AG09309 (cell line): Measurements from ENCODE around the gene SCART1.

ENCODE experiments used
- DNase-seq: peaks from one replicate; pipeline ENCODE4 v3.0.0-alpha.2; 2010; ENCODE audit warnings: low read depth
- H3K4me3 ChIP-seq: 2 replicates; pipeline ENCODE4 v1.5.1; 2011; ENCODE audit warnings: mild to moderate bottlenecking, low read depth, low read length, moderate library complexity; ENCODE audit not compliant: control insufficient read depth
- TF ChIP-seq, protein P1 (sequence below): IDR thresholded peaks from 2 replicates; pipeline ENCODE4 v1.5.1; 2011; ENCODE audit warnings: mild to moderate bottlenecking, low read depth, low read length, inconsistent platforms; ENCODE audit not compliant: insufficient read depth, control insufficient read depth; ENCODE audit errors: missing control alignments

The SCART1 gene

DNA sequence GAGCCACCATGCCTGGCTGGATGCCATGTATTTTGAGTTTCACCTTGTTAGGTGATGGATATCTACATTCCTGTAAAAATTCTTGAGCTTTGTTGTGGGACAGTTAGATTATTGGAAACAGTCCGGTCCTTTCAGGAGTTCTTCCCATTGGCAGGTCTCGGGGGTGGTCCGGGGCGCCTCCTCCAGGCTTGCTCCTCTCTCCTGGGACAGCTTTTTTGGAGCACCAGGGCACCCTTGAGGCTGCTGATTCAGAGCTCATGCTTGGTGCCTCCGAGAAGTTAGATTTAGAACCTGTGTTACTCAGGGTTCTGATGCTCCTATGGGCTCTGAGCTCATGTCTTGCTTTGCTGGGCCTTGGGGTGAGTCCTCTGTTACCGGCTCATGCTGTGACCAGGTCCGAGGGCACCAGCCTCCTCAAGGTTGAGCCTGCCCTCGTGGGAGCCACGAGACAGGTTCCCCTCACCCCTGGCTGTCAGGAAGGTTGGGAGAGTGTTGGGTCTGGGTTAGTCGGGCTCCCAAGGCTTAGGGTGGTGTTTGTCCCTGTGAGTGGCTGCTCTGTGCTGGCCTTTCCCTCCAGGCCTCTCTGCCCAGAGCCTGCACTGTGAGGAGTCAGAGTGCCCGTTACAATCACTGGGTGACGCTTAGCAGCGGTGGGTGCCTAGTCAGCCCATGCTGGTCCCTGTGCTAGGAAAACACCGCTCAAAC lies 35.3 kb upstream of the SCART1 start:
- no peak for DNase-seq
- H3K4me3 ChIP-seq = no peak overlapping the region
- TF ChIP-seq, protein P1, sequence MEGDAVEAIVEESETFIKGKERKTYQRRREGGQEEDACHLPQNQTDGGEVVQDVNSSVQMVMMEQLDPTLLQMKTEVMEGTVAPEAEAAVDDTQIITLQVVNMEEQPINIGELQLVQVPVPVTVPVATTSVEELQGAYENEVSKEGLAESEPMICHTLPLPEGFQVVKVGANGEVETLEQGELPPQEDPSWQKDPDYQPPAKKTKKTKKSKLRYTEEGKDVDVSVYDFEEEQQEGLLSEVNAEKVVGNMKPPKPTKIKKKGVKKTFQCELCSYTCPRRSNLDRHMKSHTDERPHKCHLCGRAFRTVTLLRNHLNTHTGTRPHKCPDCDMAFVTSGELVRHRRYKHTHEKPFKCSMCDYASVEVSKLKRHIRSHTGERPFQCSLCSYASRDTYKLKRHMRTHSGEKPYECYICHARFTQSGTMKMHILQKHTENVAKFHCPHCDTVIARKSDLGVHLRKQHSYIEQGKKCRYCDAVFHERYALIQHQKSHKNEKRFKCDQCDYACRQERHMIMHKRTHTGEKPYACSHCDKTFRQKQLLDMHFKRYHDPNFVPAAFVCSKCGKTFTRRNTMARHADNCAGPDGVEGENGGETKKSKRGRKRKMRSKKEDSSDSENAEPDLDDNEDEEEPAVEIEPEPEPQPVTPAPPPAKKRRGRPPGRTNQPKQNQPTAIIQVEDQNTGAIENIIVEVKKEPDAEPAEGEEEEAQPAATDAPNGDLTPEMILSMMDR = no peak

GRCh38 chr10:133419211-133419950 lies 34.4 kb upstream of the SCART1 start:
- TF ChIP-seq, protein P1 = no peak
- H3K4me3 ChIP-seq = no peak overlapping the region
- DNase-seq = no peak

DNA sequence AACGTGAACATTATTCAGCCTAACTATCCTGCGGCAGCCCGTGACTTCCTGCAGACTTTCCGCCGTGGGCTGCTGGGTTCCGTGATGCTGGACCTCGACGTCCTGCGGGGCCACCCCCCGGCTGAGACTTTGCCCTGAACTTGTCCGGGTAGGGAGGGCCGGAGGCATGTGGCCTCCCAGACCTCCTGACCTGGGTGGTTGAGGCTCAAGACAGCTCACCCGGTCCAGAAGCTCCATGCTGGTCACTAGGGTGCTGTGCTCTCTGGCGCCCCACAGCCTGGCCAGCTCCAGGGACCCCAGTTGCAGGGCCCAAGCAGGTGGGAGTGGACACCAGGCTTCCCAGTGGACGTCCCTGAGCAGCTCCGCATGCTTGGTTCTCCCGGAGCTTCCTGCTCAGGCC lies 33.7 kb upstream of the SCART1 start:
- H3K4me3 ChIP-seq = no peak overlapping the region
- DNase-seq = no peak
- TF ChIP-seq, protein P1 = no peak

- DNase-seq = no peak
- TF ChIP-seq, protein P1 = no peak
- no peak overlapping the region for H3K4me3 ChIP-seq
Measured at GRCh38 chr10:133420579-133420978, 33.2 kb upstream of the SCART1 start.

- no peak overlapping the region for H3K4me3 ChIP-seq
- TF ChIP-seq, protein P1 = no peak
- no peak for DNase-seq
Measured at GRCh38 chr10:133421336-133422222, 32.2 kb upstream of the SCART1 start.

DNA sequence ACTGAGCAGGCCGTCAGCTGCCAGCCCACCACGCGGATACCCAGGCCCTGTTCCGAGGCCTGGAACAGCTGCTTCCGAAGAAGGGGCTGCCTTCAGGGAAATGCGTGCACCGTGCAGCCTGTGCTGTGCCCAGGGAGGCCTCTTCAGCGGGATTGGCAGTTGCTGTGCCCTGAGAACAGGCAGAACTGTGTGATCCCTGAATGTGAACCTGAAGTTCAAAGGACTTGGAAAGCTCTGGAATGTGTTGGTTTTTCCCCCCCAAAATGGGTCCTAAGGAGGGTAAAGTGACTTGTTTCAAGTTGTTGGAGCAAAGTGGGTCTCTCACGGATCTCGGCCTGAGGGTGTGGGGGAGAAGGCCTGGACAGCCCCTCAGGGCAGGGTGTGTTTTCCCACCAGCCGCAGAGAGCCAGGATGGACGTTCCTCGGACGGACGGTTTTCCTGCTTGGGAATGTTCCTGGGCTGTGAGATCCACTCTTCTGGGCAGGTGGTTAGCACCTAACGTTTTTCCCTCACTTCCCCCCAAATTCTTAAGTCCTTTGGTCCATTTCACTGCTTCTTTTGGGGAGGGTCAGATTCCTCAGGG lies 31.4 kb upstream of the SCART1 start:
- DNase-seq = no peak
- TF ChIP-seq, protein P1 = no peak
- no peak overlapping the region for H3K4me3 ChIP-seq
